HCT116 (cell line): ENCODE measurements around the gene USP10. TPM values are rescaled to one million over a fixed set of nuclear protein-coding genes. Genes with fewer than 3 reads are reported as not detected.

Experiments
- ATAC-seq: fragments of 200-7000 bp; cut with Tn5 transposase; 2 replicates; pipeline ENCODE4 v1.9.1; 2020; ENCODE audit warnings: mild to moderate bottlenecking, moderate library complexity
- BruUV-seq: library from RNA; stranded (reverse); fragments of 400-500 nt; replicated peaks from 2 replicates; lab custom pipeline; 2021; lab: Mats Ljungman, UMichigan
- CTCF ChIA-PET: fragments of 300-600 bp; sonication (Branson Sonifier 250); formaldehyde crosslinking; loops from one replicate; lab custom pipeline; 2021; ENCODE audit warnings: antibody characterized with exemption; lab: Charles Lee
- POLR2A ChIA-PET: fragments of 300-600, 350-600 bp; sonication (Branson Sonifier 250); formaldehyde crosslinking; loops from one replicate; lab custom pipeline; 2021; ENCODE audit warnings: antibody characterized with exemption; lab: Charles Lee
- RAD21 ChIA-PET, 2 experiments: fragments of 300-600 bp; sonication (Branson Sonifier 250); formaldehyde crosslinking; loops; one replicate each; lab custom pipeline; 2023; ENCODE audit warnings: low total read pairs in 2 of 2; ENCODE audit not compliant: uncharacterized antibody in 2 of 2, unreplicated experiment in 2 of 2, low non-redundant PET in 1 of 2; lab: Charles Lee
- DNase-seq: peaks from one replicate; pipeline ENCODE4 v3.0.0-alpha.2; 2010; ENCODE audit warnings: low read depth, low spot score
- H2AFZ ChIP-seq: fragments of 200-600 bp; shearing (Covaris generic), sonication (generic); 2 replicates; pipeline ENCODE4 v1.6.1; 2017; ENCODE audit warnings: low read depth, mixed run types, mixed read lengths, antibody characterized with exemption, low read length; ENCODE audit not compliant: poor library complexity, severe bottlenecking
- H3K27ac ChIP-seq: 2 replicates; pipeline ENCODE4 v1.5.1; 2012; ENCODE audit warnings: low read depth, low read length
- H3K27me3 ChIP-seq: fragments of 200-600 bp; sonication (generic); 2 replicates; pipeline ENCODE4 v1.6.1; 2016; ENCODE audit warnings: mixed run types, low read length, mixed read lengths; ENCODE audit not compliant: insufficient read depth
- H3K36me3 ChIP-seq, 2 experiments: fragments of 200-500 bp in 1 of 2; fragments of 200-600 bp in 1 of 2; sonication (Bioruptor generic) in 1 of 2; sonication (generic) in 1 of 2; 2 replicates each; pipeline versions ENCODE4 v1.5.1 to v1.6.1; 2014 to 2016; ENCODE audit warnings: low read length in 2 of 2, inconsistent platforms in 1 of 2, mixed read lengths in 1 of 2, mixed run types in 1 of 2; ENCODE audit not compliant: insufficient read depth in 2 of 2, control insufficient read depth in 1 of 2
- H3K4me1 ChIP-seq, 2 experiments: fragments of 200-600 bp in 1 of 2; sonication (generic) in 1 of 2; 2 replicates each; pipeline versions ENCODE4 v1.5.1 to v1.6.1; 2012 to 2017; ENCODE audit warnings: low read length in 2 of 2, inconsistent platforms in 1 of 2, mild to moderate bottlenecking in 1 of 2, mixed read lengths in 1 of 2, mixed run types in 1 of 2, moderate library complexity in 1 of 2; ENCODE audit not compliant: insufficient read depth in 2 of 2, control insufficient read depth in 1 of 2
- H3K4me2 ChIP-seq: fragments of 200-600 bp; sonication (generic); 2 replicates; pipeline ENCODE4 v1.6.1; 2017; ENCODE audit warnings: mixed run types, low read length, mixed read lengths
- H3K4me3 ChIP-seq, 2 experiments: fragments of 200-600 bp in 1 of 2; sonication (generic) in 1 of 2; replicated peaks in 1 of 2; 2 replicates each; pipeline ENCODE4 v1.5.1; 2011 to 2016; ENCODE audit warnings: low read length in 2 of 2, control low read depth in 1 of 2, low read depth in 1 of 2, mild to moderate bottlenecking in 1 of 2, mixed read lengths in 1 of 2, mixed run types in 1 of 2
- H3K79me2 ChIP-seq: fragments of 200-600 bp; sonication (generic); 2 replicates; pipeline ENCODE4 v1.6.1; 2017; ENCODE audit warnings: mild to moderate bottlenecking, mixed run types, low read length, moderate library complexity, mixed read lengths; ENCODE audit not compliant: insufficient read depth
- H3K9ac ChIP-seq: fragments of 200-600 bp; sonication (generic); 2 replicates; pipeline ENCODE4 v1.6.1; 2016; ENCODE audit warnings: low read length, mixed read lengths
- H3K9me2 ChIP-seq: fragments of 200-600 bp; sonication (generic), shearing (Covaris generic); 2 replicates; pipeline ENCODE4 v1.6.1; 2017; ENCODE audit warnings: mixed run types, mild to moderate bottlenecking, moderate library complexity; ENCODE audit not compliant: insufficient read depth
- H3K9me3 ChIP-seq, 2 experiments: fragments of 200-500 bp in 1 of 2; fragments of 200-600 bp in 1 of 2; sonication (Bioruptor generic) in 1 of 2; sonication (generic) in 1 of 2; 2 replicates each; pipeline ENCODE4 v1.6.1; 2014 to 2017; ENCODE audit warnings: low read length in 2 of 2, mixed read lengths in 2 of 2, inconsistent platforms in 1 of 2, low read depth in 1 of 2, mild to moderate bottlenecking in 1 of 2, mixed run types in 1 of 2, moderate library complexity in 1 of 2; ENCODE audit not compliant: control insufficient read depth in 1 of 2, insufficient read depth in 1 of 2
- H4K20me1 ChIP-seq: fragments of 200-600 bp; sonication (generic), shearing (Covaris generic); 2 replicates; pipeline ENCODE4 v1.6.1; 2017; ENCODE audit warnings: mixed run types, mild to moderate bottlenecking, moderate library complexity; ENCODE audit not compliant: insufficient read depth
- CBX3 ChIP-seq: IDR thresholded peaks from 2 replicates; pipeline ENCODE4 v1.6.1; 2012; ENCODE audit warnings: low read depth
- CEBPB ChIP-seq: IDR thresholded peaks from 2 replicates; pipeline ENCODE4 v1.6.1; 2012; ENCODE audit warnings: low read depth
- EGR1 ChIP-seq: IDR thresholded peaks from 2 replicates; pipeline ENCODE4 v1.6.1; 2012; ENCODE audit warnings: low read depth
- ELF1 ChIP-seq: IDR thresholded peaks from 2 replicates; pipeline ENCODE4 v1.6.1; 2012; ENCODE audit warnings: low read depth, borderline replicate concordance
- EZH2 ChIP-seq: fragments of 200-600 bp; sonication (generic); IDR thresholded peaks from 2 replicates; pipeline ENCODE4 v1.6.1; 2017; ENCODE audit warnings: antibody characterized with exemption, mixed run types
- EZH2phosphoT487 ChIP-seq: fragments of 200-600 bp; IDR thresholded peaks from 2 replicates; pipeline ENCODE4 v1.6.1; 2018; ENCODE audit warnings: antibody characterized with exemption, borderline replicate concordance
- FOSL1 ChIP-seq: IDR thresholded peaks from 2 replicates; pipeline ENCODE4 v1.6.1; 2012; ENCODE audit warnings: low read depth
- JUND ChIP-seq: IDR thresholded peaks from 2 replicates; pipeline ENCODE4 v1.6.1; 2012
- POLR2A ChIP-seq: IDR thresholded peaks from 2 replicates; pipeline ENCODE4 v1.7.0; 2011; ENCODE audit warnings: borderline replicate concordance; ENCODE audit not compliant: insufficient read depth, insufficient read length; ENCODE audit errors: extremely low read depth
- POLR2AphosphoS5 ChIP-seq: IDR thresholded peaks from 2 replicates; pipeline ENCODE4 v1.6.1; 2011; ENCODE audit warnings: mild to moderate bottlenecking, low read depth, low read length, moderate library complexity
- SRF ChIP-seq: IDR thresholded peaks from 2 replicates; pipeline ENCODE4 v1.6.1; 2012; ENCODE audit warnings: low read depth
- YY1 ChIP-seq: IDR thresholded peaks from 2 replicates; pipeline ENCODE4 v1.6.1; 2011; ENCODE audit warnings: low read length, low read depth, moderate library complexity, mild to moderate bottlenecking; ENCODE audit not compliant: insufficient replicate concordance; ENCODE audit errors: extremely low read depth
- ZNF274 ChIP-seq: fragments of 200-500 bp; sonication (Bioruptor generic); IDR thresholded peaks from 2 replicates; pipeline ENCODE4 v1.6.1; 2014; ENCODE audit warnings: mild to moderate bottlenecking, low read depth, low read length, inconsistent platforms
- intact Hi-C: fragments of 100-400 bp; cut with micrococcal nuclease; formaldehyde crosslinking; loops from 2 replicates; pipeline ENCODE4 v1.10.0; 2022
- total RNA-seq: library from RNA; stranded (reverse); gene quantifications from one replicate; pipeline ENCODE4 v1.2.1, GENCODE V29; 2021; ENCODE audit not compliant: unreplicated experiment
- TF ChIP-seq, protein P1 (sequence below): IDR thresholded peaks from 2 replicates; pipeline ENCODE4 v1.6.1; 2012
- TF ChIP-seq, protein P2 (sequence below): IDR thresholded peaks from 2 replicates; pipeline ENCODE4 v1.6.1; 2012; ENCODE audit warnings: low read depth
- TF ChIP-seq, protein P3 (sequence below): IDR thresholded peaks from 2 replicates; pipeline ENCODE4 v1.6.1; 2012
- TF ChIP-seq, protein P4 (sequence below), 3 experiments: fragments of 200-600 bp in 1 of 3; sonication (generic) in 1 of 3; IDR thresholded peaks in 2 of 3; conservative IDR thresholded peaks in 1 of 3; 2 replicates each; pipeline ENCODE4 v1.5.1; 2012 to 2017; ENCODE audit warnings: low read depth in 2 of 3, low read length in 2 of 3, antibody characterized with exemption in 1 of 3, borderline replicate concordance in 1 of 3, control low read depth in 1 of 3, mild to moderate bottlenecking in 1 of 3, mixed read lengths in 1 of 3, mixed run types in 1 of 3, moderate library complexity in 1 of 3; ENCODE audit not compliant: insufficient read depth in 1 of 3
- TF ChIP-seq, protein P5 (sequence below): IDR thresholded peaks from 2 replicates; pipeline ENCODE4 v1.6.1; 2011; ENCODE audit warnings: mild to moderate bottlenecking, low read length, moderate library complexity; ENCODE audit not compliant: insufficient replicate concordance; ENCODE audit errors: extremely low read depth

Gene USP10
- total RNA-seq, 1 experiment from 2014 or later, result 175 TPM

DNA sequence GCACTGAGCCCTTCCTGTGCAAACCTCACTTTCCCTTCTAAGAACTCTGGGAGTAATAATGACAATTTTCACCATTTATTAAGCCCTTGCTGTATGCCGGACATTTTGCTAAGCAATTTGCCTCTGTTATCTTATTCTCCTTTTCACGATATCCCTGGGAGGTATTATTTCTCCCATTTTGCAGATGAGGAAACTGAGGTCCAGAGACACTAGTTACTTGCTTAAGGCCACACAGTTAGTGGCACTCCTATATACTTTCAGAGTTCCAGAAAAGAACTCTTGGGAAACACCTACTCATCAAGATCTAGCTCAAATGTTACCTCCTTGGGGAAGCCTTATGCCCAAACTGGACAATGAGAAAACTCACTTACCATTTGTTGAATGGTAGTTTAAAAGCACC lies 4.8 kb upstream of the USP10 start:
- no peak overlapping the region for H3K27ac ChIP-seq
- RAD21 ChIA-PET, result no interaction called here
- POLR2A ChIA-PET, result interaction anchor here (0.6 to 1.3 kb wide), 2 partner anchors 24 to 53 kb away, joined by 3 to 4 read pairs; no protein-coding TSS in a partner anchor
- no peaks in the 10 kb centered on the region for H3K36me3 ChIP-seq
- TF ChIP-seq EZH2phosphoT487 (no peak), EZH2 (no peak), FOSL1 (no peak), SRF (no peak), CBX3 (no peak), JUND (no peak), POLR2A (no peak), ZNF274 (no peak), ELF1 (no peak), YY1 (no peak), EGR1 (no peak), CEBPB (no peak), POLR2AphosphoS5 (no peak)
- TF ChIP-seq, protein P1, sequence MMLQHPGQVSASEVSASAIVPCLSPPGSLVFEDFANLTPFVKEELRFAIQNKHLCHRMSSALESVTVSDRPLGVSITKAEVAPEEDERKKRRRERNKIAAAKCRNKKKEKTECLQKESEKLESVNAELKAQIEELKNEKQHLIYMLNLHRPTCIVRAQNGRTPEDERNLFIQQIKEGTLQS, result no peak
- TF ChIP-seq, protein P2, sequence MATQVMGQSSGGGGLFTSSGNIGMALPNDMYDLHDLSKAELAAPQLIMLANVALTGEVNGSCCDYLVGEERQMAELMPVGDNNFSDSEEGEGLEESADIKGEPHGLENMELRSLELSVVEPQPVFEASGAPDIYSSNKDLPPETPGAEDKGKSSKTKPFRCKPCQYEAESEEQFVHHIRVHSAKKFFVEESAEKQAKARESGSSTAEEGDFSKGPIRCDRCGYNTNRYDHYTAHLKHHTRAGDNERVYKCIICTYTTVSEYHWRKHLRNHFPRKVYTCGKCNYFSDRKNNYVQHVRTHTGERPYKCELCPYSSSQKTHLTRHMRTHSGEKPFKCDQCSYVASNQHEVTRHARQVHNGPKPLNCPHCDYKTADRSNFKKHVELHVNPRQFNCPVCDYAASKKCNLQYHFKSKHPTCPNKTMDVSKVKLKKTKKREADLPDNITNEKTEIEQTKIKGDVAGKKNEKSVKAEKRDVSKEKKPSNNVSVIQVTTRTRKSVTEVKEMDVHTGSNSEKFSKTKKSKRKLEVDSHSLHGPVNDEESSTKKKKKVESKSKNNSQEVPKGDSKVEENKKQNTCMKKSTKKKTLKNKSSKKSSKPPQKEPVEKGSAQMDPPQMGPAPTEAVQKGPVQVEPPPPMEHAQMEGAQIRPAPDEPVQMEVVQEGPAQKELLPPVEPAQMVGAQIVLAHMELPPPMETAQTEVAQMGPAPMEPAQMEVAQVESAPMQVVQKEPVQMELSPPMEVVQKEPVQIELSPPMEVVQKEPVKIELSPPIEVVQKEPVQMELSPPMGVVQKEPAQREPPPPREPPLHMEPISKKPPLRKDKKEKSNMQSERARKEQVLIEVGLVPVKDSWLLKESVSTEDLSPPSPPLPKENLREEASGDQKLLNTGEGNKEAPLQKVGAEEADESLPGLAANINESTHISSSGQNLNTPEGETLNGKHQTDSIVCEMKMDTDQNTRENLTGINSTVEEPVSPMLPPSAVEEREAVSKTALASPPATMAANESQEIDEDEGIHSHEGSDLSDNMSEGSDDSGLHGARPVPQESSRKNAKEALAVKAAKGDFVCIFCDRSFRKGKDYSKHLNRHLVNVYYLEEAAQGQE, result no peak
- TF ChIP-seq, protein P3, sequence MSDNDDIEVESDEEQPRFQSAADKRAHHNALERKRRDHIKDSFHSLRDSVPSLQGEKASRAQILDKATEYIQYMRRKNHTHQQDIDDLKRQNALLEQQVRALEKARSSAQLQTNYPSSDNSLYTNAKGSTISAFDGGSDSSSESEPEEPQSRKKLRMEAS, result no peak
- TF ChIP-seq, protein P4, sequence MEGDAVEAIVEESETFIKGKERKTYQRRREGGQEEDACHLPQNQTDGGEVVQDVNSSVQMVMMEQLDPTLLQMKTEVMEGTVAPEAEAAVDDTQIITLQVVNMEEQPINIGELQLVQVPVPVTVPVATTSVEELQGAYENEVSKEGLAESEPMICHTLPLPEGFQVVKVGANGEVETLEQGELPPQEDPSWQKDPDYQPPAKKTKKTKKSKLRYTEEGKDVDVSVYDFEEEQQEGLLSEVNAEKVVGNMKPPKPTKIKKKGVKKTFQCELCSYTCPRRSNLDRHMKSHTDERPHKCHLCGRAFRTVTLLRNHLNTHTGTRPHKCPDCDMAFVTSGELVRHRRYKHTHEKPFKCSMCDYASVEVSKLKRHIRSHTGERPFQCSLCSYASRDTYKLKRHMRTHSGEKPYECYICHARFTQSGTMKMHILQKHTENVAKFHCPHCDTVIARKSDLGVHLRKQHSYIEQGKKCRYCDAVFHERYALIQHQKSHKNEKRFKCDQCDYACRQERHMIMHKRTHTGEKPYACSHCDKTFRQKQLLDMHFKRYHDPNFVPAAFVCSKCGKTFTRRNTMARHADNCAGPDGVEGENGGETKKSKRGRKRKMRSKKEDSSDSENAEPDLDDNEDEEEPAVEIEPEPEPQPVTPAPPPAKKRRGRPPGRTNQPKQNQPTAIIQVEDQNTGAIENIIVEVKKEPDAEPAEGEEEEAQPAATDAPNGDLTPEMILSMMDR (IDR thresholded peaks at IDR 0.05 in 2 of 3, conservative IDR thresholded peaks at IDR 0.05 in 1 of 3; ENCODE audit: borderline replicate concordance in 1 of 3, insufficient read depth in 1 of 3, low read depth in 2 of 3, low read length in 2 of 3), result no peak
- TF ChIP-seq, protein P5, sequence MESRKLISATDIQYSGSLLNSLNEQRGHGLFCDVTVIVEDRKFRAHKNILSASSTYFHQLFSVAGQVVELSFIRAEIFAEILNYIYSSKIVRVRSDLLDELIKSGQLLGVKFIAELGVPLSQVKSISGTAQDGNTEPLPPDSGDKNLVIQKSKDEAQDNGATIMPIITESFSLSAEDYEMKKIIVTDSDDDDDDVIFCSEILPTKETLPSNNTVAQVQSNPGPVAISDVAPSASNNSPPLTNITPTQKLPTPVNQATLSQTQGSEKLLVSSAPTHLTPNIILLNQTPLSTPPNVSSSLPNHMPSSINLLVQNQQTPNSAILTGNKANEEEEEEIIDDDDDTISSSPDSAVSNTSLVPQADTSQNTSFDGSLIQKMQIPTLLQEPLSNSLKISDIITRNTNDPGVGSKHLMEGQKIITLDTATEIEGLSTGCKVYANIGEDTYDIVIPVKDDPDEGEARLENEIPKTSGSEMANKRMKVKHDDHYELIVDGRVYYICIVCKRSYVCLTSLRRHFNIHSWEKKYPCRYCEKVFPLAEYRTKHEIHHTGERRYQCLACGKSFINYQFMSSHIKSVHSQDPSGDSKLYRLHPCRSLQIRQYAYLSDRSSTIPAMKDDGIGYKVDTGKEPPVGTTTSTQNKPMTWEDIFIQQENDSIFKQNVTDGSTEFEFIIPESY, result no peak
- H3K4me2 ChIP-seq, result no peak overlapping the region
- peaks cover 0 to 8% of the 10 kb centered on the region in 2 experiments; a peak in 2 of 4 replicates for H3K4me1 ChIP-seq
- no peak overlapping the region for H3K9ac ChIP-seq
- H3K9me2 ChIP-seq, result no peaks in the 10 kb centered on the region
- H4K20me1 ChIP-seq, result no peaks in the 10 kb centered on the region
- no peak for DNase-seq
- no peak overlapping the region for H3K4me3 ChIP-seq
- H3K9me3 ChIP-seq, result no peaks in the 10 kb centered on the region
- no TSS peak for BruUV-seq
- H2AFZ ChIP-seq, result no peak overlapping the region
- CTCF ChIA-PET, result interaction anchor here (1.0 to 1.2 kb wide), 3 partner anchors 23 to 73 kb away, joined by 3 to 4 read pairs (median 3); no protein-coding TSS in a partner anchor
- no peaks in the 10 kb centered on the region for H3K27me3 ChIP-seq
- peaks cover 2% of the 10 kb centered on the region; the same call in 1 of the 2 replicates for H3K79me2 ChIP-seq
- intact Hi-C loops, result no loop called here
- ATAC-seq, result no peak
